Mucosa of rectum (tissue), 2 donors: Measurements from ENCODE around the gene ADAM23.

ENCODE experiments used
- H3K27ac ChIP-seq, 2 donors: one replicate each; pipeline ENCODE4 v1.7.0; 2013; ENCODE audit warnings: inconsistent platforms in 2 of 2, low read depth in 2 of 2, low read length in 2 of 2
- H3K27me3 ChIP-seq, 2 donors: one replicate each; pipeline ENCODE4 v1.7.0; 2013; ENCODE audit warnings: low read length in 2 of 2; ENCODE audit not compliant: control insufficient read depth in 2 of 2, insufficient read depth in 2 of 2
- H3K36me3 ChIP-seq, 2 donors: one replicate each; pipeline ENCODE4 v1.7.0; 2013; ENCODE audit warnings: low read length in 2 of 2; ENCODE audit not compliant: control insufficient read depth in 2 of 2, insufficient read depth in 2 of 2
- H3K4me1 ChIP-seq, 2 donors: one replicate each; pipeline ENCODE4 v1.7.0; 2013; ENCODE audit warnings: low read length in 2 of 2, mild to moderate bottlenecking in 1 of 2; ENCODE audit not compliant: control insufficient read depth in 2 of 2, insufficient read depth in 2 of 2
- H3K4me3 ChIP-seq, 2 donors: one replicate each; pipeline ENCODE4 v1.7.0; 2013; ENCODE audit warnings: low read length in 2 of 2
- H3K9ac ChIP-seq, 2 donors: one replicate each; pipeline ENCODE4 v1.7.0; 2013; ENCODE audit warnings: low read length in 2 of 2, low read depth in 1 of 2, mild to moderate bottlenecking in 1 of 2
- H3K9me3 ChIP-seq, 2 donors: one replicate each; pipeline ENCODE4 v1.7.0; 2013; ENCODE audit warnings: low read length in 2 of 2; ENCODE audit not compliant: control insufficient read depth in 2 of 2
- donor health status: healthy.
- donor health status: Normal muscosa, but diverticular disease.

ADAM23 gene

DNA sequence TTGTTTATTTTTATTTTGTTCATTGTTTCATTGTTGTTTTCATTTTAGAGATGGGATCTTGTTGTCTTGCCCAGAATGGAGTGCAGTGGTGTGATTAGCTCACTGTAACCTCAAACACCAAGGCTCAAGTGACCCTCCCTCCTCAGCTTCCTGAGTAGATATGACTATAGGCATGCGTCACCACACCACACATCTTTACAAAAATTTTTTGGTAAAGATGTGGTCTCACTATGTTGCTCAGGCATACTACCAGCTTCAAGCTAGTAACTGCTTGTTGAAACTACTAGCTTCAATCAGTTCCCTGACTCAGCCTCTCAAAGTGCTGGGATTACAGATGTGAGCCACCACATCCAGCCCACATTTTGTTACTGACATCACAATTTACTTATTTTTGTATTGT lies 213.8 kb downstream of the ADAM23 start:
- Histone ChIP-seq H3K4me3 (no peak overlapping the region), H3K36me3 (no peaks in the 10 kb centered on the region), H3K9ac (no peak overlapping the region), H3K27me3 (no peaks in the 10 kb centered on the region), H3K9me3 (no peaks in the 10 kb centered on the region), H3K27ac (no peak overlapping the region), H3K4me1 (no peaks in the 10 kb centered on the region)

DNA sequence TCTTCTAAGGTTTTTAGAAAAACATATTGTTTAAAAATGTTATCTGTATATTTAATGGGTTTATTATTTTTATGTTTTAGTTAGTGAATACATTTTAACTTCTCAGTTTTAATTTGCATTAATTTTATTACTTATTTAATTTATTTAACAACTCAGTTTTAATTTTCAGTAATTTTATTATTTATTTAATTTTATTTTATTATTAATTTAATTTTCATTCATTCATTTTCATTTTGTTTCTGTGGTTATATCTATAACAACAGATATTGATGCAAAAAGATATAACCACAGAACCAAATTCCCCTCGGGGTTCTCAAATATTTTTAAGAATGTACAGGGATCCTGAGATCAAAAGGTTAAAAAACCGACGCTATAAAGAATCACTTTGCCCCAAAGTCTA lies 221.9 kb downstream of the ADAM23 start:
- Histone ChIP-seq H3K36me3 (no peaks in the 10 kb centered on the region), H3K27me3 (no peaks in the 10 kb centered on the region), H3K9ac (no peak overlapping the region), H3K4me1 (no peaks in the 10 kb centered on the region), H3K4me3 (no peak overlapping the region), H3K9me3 (no peaks in the 10 kb centered on the region), H3K27ac (no peak overlapping the region)
